DND-41 (cell line): ENCODE data around the gene CMTM7.

Experiments used
- ATAC-seq: fragments of 200-7000 bp; cut with Tn5 transposase; 3 replicates; pipeline ENCODE4 v1.9.1; 2021; ENCODE audit warnings: low read depth; ENCODE audit not compliant: insufficient read depth
- DNase-seq: peaks from one replicate; pipeline ENCODE4 v3.0.0-alpha.2; 2020
- H2AFZ ChIP-seq: 2 replicates; pipeline ENCODE4 v1.6.0; 2012; ENCODE audit warnings: low read depth, low read length
- H3K27ac ChIP-seq: 2 replicates; pipeline ENCODE4 v1.5.1; 2012; ENCODE audit warnings: low read length, inconsistent platforms
- H3K27me3 ChIP-seq: fragments of 200-600 bp; sonication (generic); 2 replicates; pipeline ENCODE4 v1.6.0; 2012; ENCODE audit warnings: low read length, mild to moderate bottlenecking, inconsistent platforms; ENCODE audit not compliant: insufficient read depth, poor library complexity
- H3K36me3 ChIP-seq: 2 replicates; pipeline ENCODE4 v1.5.1; 2012; ENCODE audit warnings: low read length, inconsistent platforms; ENCODE audit not compliant: insufficient read depth
- H3K4me1 ChIP-seq: 2 replicates; pipeline ENCODE4 v1.5.1; 2012; ENCODE audit warnings: mild to moderate bottlenecking, low read length; ENCODE audit not compliant: insufficient read depth
- H3K4me2 ChIP-seq: 2 replicates; pipeline ENCODE4 v1.6.0; 2012; ENCODE audit warnings: mild to moderate bottlenecking, moderate library complexity, low read length, inconsistent platforms; ENCODE audit not compliant: insufficient read depth
- H3K4me3 ChIP-seq, 2 experiments: fragments of 200-600 bp in 1 of 2; shearing (Covaris generic) in 1 of 2; 2 replicates each; pipeline ENCODE4 v1.5.1; 2012 to 2016; ENCODE audit warnings: inconsistent platforms in 2 of 2, low read length in 2 of 2, mild to moderate bottlenecking in 2 of 2, low read depth in 1 of 2, moderate library complexity in 1 of 2
- H3K79me2 ChIP-seq: 2 replicates; pipeline ENCODE4 v1.6.0; 2012; ENCODE audit warnings: low read length, inconsistent platforms; ENCODE audit not compliant: insufficient read depth
- H3K9ac ChIP-seq: 2 replicates; pipeline ENCODE4 v1.6.0; 2012; ENCODE audit warnings: low read depth, mild to moderate bottlenecking, inconsistent platforms, low read length, moderate library complexity
- H3K9me3 ChIP-seq: 2 replicates; pipeline ENCODE4 v1.5.1; 2012; ENCODE audit warnings: low read length, moderate library complexity, mild to moderate bottlenecking, inconsistent platforms; ENCODE audit not compliant: insufficient read depth, severe bottlenecking
- H4K20me1 ChIP-seq: 2 replicates; pipeline ENCODE4 v1.6.0; 2012; ENCODE audit warnings: low read length; ENCODE audit not compliant: insufficient read depth
- CTCF ChIP-seq: IDR thresholded peaks from 2 replicates; pipeline ENCODE4 v1.5.1; 2012; ENCODE audit warnings: borderline replicate concordance, low read length, moderate library complexity, mild to moderate bottlenecking; ENCODE audit not compliant: poor library complexity, severe bottlenecking; ENCODE audit errors: extremely low read depth
- EZH2 ChIP-seq: IDR thresholded peaks from 3 replicates; pipeline ENCODE4 v1.6.1; 2012; ENCODE audit warnings: borderline replicate concordance, low read depth, mild to moderate bottlenecking, moderate library complexity, low read length, inconsistent platforms; ENCODE audit not compliant: severe bottlenecking

The CMTM7 gene

GRCh38 chr3:32502118-32502945 lies 110.7 kb downstream of the CMTM7 start, which contains the start of gene CMTM6:
Gene CMTM6 (minus strand): TSS chr3:32502852. CDS start chr3:32502745, 107 bp downstream.
- DNase-seq (peak; percentile 75), ATAC-seq (peak; percentile 86)
- peaks cover 46% of the 10 kb centered on the region for H3K79me2 ChIP-seq
- no peaks in the 10 kb centered on the region for H3K27me3 ChIP-seq
- H4K20me1 ChIP-seq, result peaks cover 5% of the 10 kb centered on the region; the same call in 1 of the 2 replicates
- H3K9ac ChIP-seq, result peak within 1 kb of the TSS; percentile 90
- no peaks in the 10 kb centered on the region for H3K36me3 ChIP-seq
- H3K4me2 ChIP-seq, result peak within 1 kb of the TSS; percentile 98
- H3K4me1 ChIP-seq, result peaks cover 36% of the 10 kb centered on the region
- peak within 1 kb of the TSS; percentile 97 for H2AFZ ChIP-seq
- no peaks in the 10 kb centered on the region for H3K9me3 ChIP-seq
- TF ChIP-seq EZH2 (no peak), CTCF (no peak)
- peak within 1 kb of the TSS; percentile 82 for H3K27ac ChIP-seq
- peak within 1 kb of the TSS; percentile 97 to 99 for H3K4me3 ChIP-seq

GRCh38 chr3:32502946-32503286 lies 111.3 kb downstream of the CMTM7 start:
- peak overlapping the region; percentile 97 to 99; a peak in 3 of 4 replicates for H3K4me3 ChIP-seq
- H3K27ac ChIP-seq, result peak overlapping the region; percentile 71
- no peaks in the 10 kb centered on the region for H3K27me3 ChIP-seq
- H3K79me2 ChIP-seq, result peaks cover 45% of the 10 kb centered on the region
- peak overlapping the region; percentile 98 for H3K4me2 ChIP-seq
- H2AFZ ChIP-seq, result peak overlapping the region; percentile 87
- ATAC-seq, result peak; percentile 3; the same call in 2 of the 3 replicates
- peaks cover 5% of the 10 kb centered on the region; the same call in 1 of the 2 replicates for H4K20me1 ChIP-seq
- H3K9ac ChIP-seq, result peak overlapping the region; percentile 90
- H3K9me3 ChIP-seq, result no peaks in the 10 kb centered on the region
- H3K36me3 ChIP-seq, result no peaks in the 10 kb centered on the region
- TF ChIP-seq EZH2, result no peak
- peaks cover 36% of the 10 kb centered on the region for H3K4me1 ChIP-seq
- DNase-seq, result no peak
